GM21390 (cell line): ENCODE measurements around the gene LRRC3C.
"Not testable (repeated sequence)": the region's sequence is repeated elsewhere in the genome, so short reads cannot be mapped to it uniquely, and the experiment has no call there.

Experiments used
- ATAC-seq: cut with Tn5 transposase; IDR thresholded peaks from one replicate; pipeline ENCODE4 v1.9.1; 2021; ENCODE audit not compliant: unreplicated experiment

Gene LRRC3C

GRCh38 chr17:39946551-39947330, 19.2 kb downstream of the LRRC3C start:
- ATAC-seq: no peak

- ATAC-seq: not testable (repeated sequence)
Measured at GRCh38 chr17:39948489-39948828, 20.9 kb downstream of the LRRC3C start.

GRCh38 chr17:39949028-39949427, 21.5 kb downstream of the LRRC3C start:
- no peak for ATAC-seq

- ATAC-seq: no peak
Measured at GRCh38 chr17:39950871-39951348, 23.4 kb downstream of the LRRC3C start.

GRCh38 chr17:39951924-39952679, 24.6 kb downstream of the LRRC3C start:
- peak; percentile 12 for ATAC-seq

GRCh38 chr17:39952680-39953470, 25.3 kb downstream of the LRRC3C start:
- peak; percentile 78 for ATAC-seq

- ATAC-seq: no peak
Measured at GRCh38 chr17:39953471-39953888, 25.9 kb downstream of the LRRC3C start.

GRCh38 chr17:39954876-39955275, 27.3 kb downstream of the LRRC3C start:
- ATAC-seq: no peak

GRCh38 chr17:39955726-39956225, 28.2 kb downstream of the LRRC3C start:
- ATAC-seq: no peak

- ATAC-seq: no peak
Measured at GRCh38 chr17:39960524-39961041, 33.1 kb downstream of the LRRC3C start.

GRCh38 chr17:39962642-39963220, 35.2 kb downstream of the LRRC3C start, which contains the start of gene GSDMA:
GSDMA (plus strand) TSS chr17:39963004; CDS start chr17:39965688, 2,684 bp downstream.
- no peak for ATAC-seq

- ATAC-seq: no peak
Measured at GRCh38 chr17:39963829-39964228, 36.3 kb downstream of the LRRC3C start.

- no peak for ATAC-seq
Measured at GRCh38 chr17:39965017-39965699, 37.6 kb downstream of the LRRC3C start.

GRCh38 chr17:39966771-39967170, 39.2 kb downstream of the LRRC3C start:
- ATAC-seq: no peak

- ATAC-seq: no peak
Measured at GRCh38 chr17:39968761-39969160, 41.2 kb downstream of the LRRC3C start.

- ATAC-seq: no peak
Measured at GRCh38 chr17:39969375-39969774, 41.8 kb downstream of the LRRC3C start.

GRCh38 chr17:39970157-39970692, 42.7 kb downstream of the LRRC3C start:
- ATAC-seq: no peak

GRCh38 chr17:39971076-39971603, 43.6 kb downstream of the LRRC3C start:
- no peak for ATAC-seq

GRCh38 chr17:39972271-39972670, 44.7 kb downstream of the LRRC3C start:
- no peak for ATAC-seq
